NK-92 (cell line): ENCODE results near the gene GPR68.
"Not testable (repeated sequence)": the region's sequence is repeated elsewhere in the genome, so short reads cannot be mapped to it uniquely, and the experiment has no call there.

ENCODE experiments used
- DNase-seq: peaks from one replicate; lab custom pipeline; 2025; ENCODE audit not compliant: unreplicated experiment; lab: John Stamatoyannopoulos, UW

The GPR68 gene

GRCh38 chr14:91272341-91273272 lies 28.1 kb upstream of the GPR68 start:
- DNase-seq: no peak

GRCh38 chr14:91271639-91272038 lies 27.1 kb upstream of the GPR68 start:
- no peak for DNase-seq

GRCh38 chr14:91270619-91271018 lies 26.1 kb upstream of the GPR68 start:
- no peak for DNase-seq

GRCh38 chr14:91270188-91270587 lies 25.7 kb upstream of the GPR68 start:
- no peak for DNase-seq

GRCh38 chr14:91269076-91269991 lies 24.8 kb upstream of the GPR68 start:
- no peak for DNase-seq

- DNase-seq: no peak
Measured at GRCh38 chr14:91267965-91268437, 23.5 kb upstream of the GPR68 start.

GRCh38 chr14:91266276-91266675 lies 21.8 kb upstream of the GPR68 start:
- DNase-seq: not testable (repeated sequence)

- DNase-seq: no peak
Measured at GRCh38 chr14:91265404-91265803, 20.9 kb upstream of the GPR68 start.

GRCh38 chr14:91264151-91265150 lies 19.9 kb upstream of the GPR68 start:
- no peak for DNase-seq

- no peak for DNase-seq
Measured at GRCh38 chr14:91263329-91263728, 18.8 kb upstream of the GPR68 start.

GRCh38 chr14:91261986-91262549 lies 17.6 kb upstream of the GPR68 start:
- DNase-seq: no peak

GRCh38 chr14:91261115-91261514 lies 16.6 kb upstream of the GPR68 start:
- DNase-seq: no peak

GRCh38 chr14:91258876-91259275 lies 14.4 kb upstream of the GPR68 start:
- no peak for DNase-seq

GRCh38 chr14:91258011-91258618 lies 13.6 kb upstream of the GPR68 start:
- no peak for DNase-seq

GRCh38 chr14:91257328-91258010 lies 13.0 kb upstream of the GPR68 start:
- DNase-seq: no peak

- DNase-seq: no peak
Measured at GRCh38 chr14:91256661-91257060, 12.2 kb upstream of the GPR68 start.

- no peak for DNase-seq
Measured at GRCh38 chr14:91255026-91255695, 10.7 kb upstream of the GPR68 start.

GRCh38 chr14:91254461-91254860 lies 10.0 kb upstream of the GPR68 start:
- no peak for DNase-seq
